ENCODE measurements around the gene FNIP1. TPM values are rescaled to one million over a fixed set of nuclear protein-coding genes. Genes with fewer than 3 reads are reported as not detected.

Gene FNIP1
- total RNA-seq, 1 donor from 2014 or later: 35.2 TPM

- DNase-seq (ENCODE audit: low read depth): peak; percentile 7
- Histone ChIP-seq H3K27me3 (ENCODE audit: control insufficient read depth, insufficient read depth, low read length) (no peaks in the 10 kb centered on the region), H3K36me3 (ENCODE audit: control insufficient read depth, insufficient read depth, low read length) (peaks cover 1% of the 10 kb centered on the region), H3K4me3 (ENCODE audit: low read depth, low read length) (no peak overlapping the region)
- no peak for TF ChIP-seq CTCF (IDR thresholded peaks at IDR 0.05; ENCODE audit: insufficient read depth, low read length, poor library complexity, severe bottlenecking)
These were observed 119.7 kb downstream of the FNIP1 start for GRCh38 chr5:131677115-131677514.

GRCh38 chr5:131672776-131673175 is 124.0 kb downstream of the FNIP1 start:
- H3K27me3 ChIP-seq (ENCODE audit: control insufficient read depth, insufficient read depth, low read length): no peaks in the 10 kb centered on the region
- DNase-seq (ENCODE audit: low read depth): no peak
- no peak for TF ChIP-seq CTCF (IDR thresholded peaks at IDR 0.05; ENCODE audit: insufficient read depth, low read length, poor library complexity, severe bottlenecking)
- H3K4me3 ChIP-seq (ENCODE audit: low read depth, low read length): no peak overlapping the region
- H3K36me3 ChIP-seq (ENCODE audit: control insufficient read depth, insufficient read depth, low read length): peaks cover 1% of the 10 kb centered on the region

GRCh38 chr5:131671994-131672655 is 124.7 kb downstream of the FNIP1 start:
- Histone ChIP-seq H3K27me3 (ENCODE audit: control insufficient read depth, insufficient read depth, low read length) (no peaks in the 10 kb centered on the region), H3K36me3 (ENCODE audit: control insufficient read depth, insufficient read depth, low read length) (peaks cover under 1% of the 10 kb centered on the region), H3K4me3 (ENCODE audit: low read depth, low read length) (no peak overlapping the region)
- no peak for TF ChIP-seq CTCF (IDR thresholded peaks at IDR 0.05; ENCODE audit: insufficient read depth, low read length, poor library complexity, severe bottlenecking)
- DNase-seq (ENCODE audit: low read depth): no peak

GRCh38 chr5:131671409-131671808 is 125.4 kb downstream of the FNIP1 start:
- Histone ChIP-seq H3K36me3 (ENCODE audit: control insufficient read depth, insufficient read depth, low read length) (no peaks in the 10 kb centered on the region), H3K27me3 (ENCODE audit: control insufficient read depth, insufficient read depth, low read length) (no peaks in the 10 kb centered on the region), H3K4me3 (ENCODE audit: low read depth, low read length) (no peak overlapping the region)
- no peak for TF ChIP-seq CTCF (IDR thresholded peaks at IDR 0.05; ENCODE audit: insufficient read depth, low read length, poor library complexity, severe bottlenecking)
- DNase-seq (ENCODE audit: low read depth): no peak

- TF ChIP-seq CTCF (IDR thresholded peaks at IDR 0.05; ENCODE audit: insufficient read depth, low read length, poor library complexity, severe bottlenecking): no peak
- Histone ChIP-seq H3K36me3 (ENCODE audit: control insufficient read depth, insufficient read depth, low read length) (no peaks in the 10 kb centered on the region), H3K4me3 (ENCODE audit: low read depth, low read length) (no peak overlapping the region), H3K27me3 (ENCODE audit: control insufficient read depth, insufficient read depth, low read length) (no peaks in the 10 kb centered on the region)
- DNase-seq (ENCODE audit: low read depth): no peak
These were observed 131.9 kb downstream of the FNIP1 start for GRCh38 chr5:131664929-131665328.

GRCh38 chr5:131661933-131662332 is 134.9 kb downstream of the FNIP1 start:
- TF ChIP-seq CTCF (IDR thresholded peaks at IDR 0.05; ENCODE audit: insufficient read depth, low read length, poor library complexity, severe bottlenecking): no peak
- no peak overlapping the region for H3K4me3 ChIP-seq (ENCODE audit: low read depth, low read length)
- H3K27me3 ChIP-seq (ENCODE audit: control insufficient read depth, insufficient read depth, low read length): no peaks in the 10 kb centered on the region
- no peak for DNase-seq (ENCODE audit: low read depth)
- H3K36me3 ChIP-seq (ENCODE audit: control insufficient read depth, insufficient read depth, low read length): peaks cover 2% of the 10 kb centered on the region

Data from kidney epithelial cell (primary cell).